Measurements from ENCODE around the gene BCL11A.

Gene BCL11A

DNA sequence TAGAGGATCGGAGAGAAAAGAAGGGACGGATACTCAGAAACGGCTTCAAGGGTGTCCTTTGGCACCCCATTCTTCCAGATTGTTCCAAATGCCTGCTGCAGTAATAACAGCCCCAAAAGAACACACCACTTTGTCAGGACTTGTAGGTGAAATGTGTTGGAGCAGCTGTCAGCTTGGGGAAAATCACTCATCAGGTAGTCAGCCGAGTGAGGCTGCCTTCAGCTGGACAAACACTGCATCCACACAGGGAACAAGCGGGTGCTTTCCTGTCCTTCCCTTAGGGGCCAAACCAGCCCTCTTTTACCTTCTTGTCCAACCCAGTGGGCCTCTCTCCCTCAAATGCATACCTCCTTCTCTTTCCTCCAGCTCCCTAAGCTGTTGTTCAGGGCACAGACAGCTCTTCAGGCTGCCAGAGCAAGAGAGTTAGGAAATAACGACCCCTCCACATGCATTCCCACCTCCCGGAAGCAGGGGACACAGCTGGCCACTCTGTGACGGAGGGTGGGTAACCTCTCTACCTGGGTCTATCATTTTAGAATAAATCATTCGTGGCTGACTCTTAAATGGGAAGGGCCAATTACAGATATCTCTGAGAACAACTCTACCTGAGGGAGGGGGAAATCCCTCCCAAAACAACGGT, 48.1 kb downstream of the BCL11A start:
- no peak for DNase-seq (ENCODE audit: low read depth)

DNA sequence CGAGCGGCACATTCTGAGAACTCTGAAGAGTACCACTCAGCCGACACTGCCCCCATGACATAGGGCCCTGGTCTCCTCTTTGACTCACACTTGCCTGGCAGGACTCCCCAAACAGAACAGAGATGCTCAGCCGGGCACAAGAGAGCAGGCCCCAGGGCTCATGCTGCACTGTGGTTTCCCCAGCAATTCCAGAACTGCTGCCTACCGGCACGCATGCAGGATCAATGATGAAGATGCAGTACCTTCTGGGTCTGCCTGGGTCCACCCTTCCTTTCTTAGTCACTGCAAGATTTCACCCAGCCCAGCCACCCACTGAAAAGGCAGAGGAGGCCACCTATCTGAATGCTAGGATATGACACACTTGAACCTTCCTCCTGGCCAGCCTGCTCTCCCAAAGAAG, 49.4 kb downstream of the BCL11A start:
- DNase-seq (ENCODE audit: low read depth): no peak

DNA sequence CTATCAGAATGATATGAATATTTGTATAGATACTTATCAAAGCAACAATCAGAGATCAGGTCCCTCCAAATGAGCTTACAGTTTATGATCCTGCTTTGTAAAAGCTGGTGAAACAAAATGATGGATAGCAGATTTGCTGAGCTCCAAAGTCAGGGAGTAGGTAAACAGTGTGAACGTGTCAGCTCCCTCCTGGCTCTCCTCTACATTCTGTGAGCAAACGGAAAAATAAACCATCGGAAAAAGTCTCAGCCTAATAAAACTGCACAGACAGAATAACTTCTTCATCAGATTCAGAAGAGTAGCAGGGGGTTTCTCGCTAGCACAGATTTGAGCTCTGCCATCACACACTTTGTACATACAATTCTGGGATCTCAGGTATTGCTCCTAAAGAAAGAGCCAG, 51.3 kb downstream of the BCL11A start:
- DNase-seq (ENCODE audit: low read depth): no peak

DNA sequence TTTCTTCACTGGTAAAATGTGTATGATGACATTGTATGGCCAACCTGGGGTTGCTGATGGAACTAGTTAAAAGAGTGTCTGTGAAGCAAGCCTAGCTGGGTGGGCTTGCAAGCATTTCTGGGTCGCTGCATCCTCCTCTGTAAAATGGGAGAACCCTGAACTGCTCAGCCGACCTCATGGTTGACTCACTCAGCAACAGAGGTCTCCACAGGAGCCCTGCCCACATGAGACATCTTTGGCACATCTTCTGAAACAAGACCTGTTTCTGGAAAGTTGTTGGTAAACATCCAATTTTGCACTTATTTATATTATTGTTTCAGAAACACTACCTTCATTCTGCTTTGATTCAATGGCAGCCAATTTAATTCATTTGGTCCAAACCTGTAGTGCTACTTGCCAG, 52.6 kb downstream of the BCL11A start:
- DNase-seq (ENCODE audit: low read depth): no peak

DNA sequence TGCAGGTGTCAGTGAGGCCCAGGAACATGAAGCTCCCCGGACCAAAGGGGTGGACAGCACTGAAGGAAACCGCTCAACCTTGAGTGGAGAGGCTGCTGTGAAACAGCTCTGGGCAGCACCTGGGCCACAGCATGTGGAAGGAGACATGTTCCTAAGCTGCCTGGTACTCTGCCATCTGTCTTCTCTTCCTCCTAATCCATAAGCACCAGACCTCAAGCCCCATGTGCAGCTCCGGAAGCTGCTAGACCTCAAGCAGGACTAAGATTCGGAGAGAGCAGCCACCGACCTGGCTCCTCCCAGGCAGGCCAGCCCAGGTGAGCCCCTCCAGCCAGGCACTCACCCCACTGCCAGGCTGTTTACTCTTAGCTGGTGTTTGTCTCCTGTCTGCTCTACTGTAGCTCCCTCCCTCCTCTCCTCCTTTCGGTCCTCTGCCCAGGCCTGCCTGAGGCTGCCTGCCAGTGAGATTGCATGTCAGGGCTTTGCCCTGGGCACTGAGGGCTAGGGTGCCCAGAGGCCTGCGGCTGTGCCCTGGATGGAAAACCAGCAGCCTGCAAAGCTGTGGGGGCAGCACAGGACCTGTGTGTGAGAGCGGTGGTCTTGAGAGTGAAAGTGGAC, 53.7 kb downstream of the BCL11A start:
- no peak for DNase-seq (ENCODE audit: low read depth)

- DNase-seq (ENCODE audit: low read depth): no peak
Measured at GRCh38 chr2:60498816-60499429, 54.5 kb downstream of the BCL11A start.

DNA sequence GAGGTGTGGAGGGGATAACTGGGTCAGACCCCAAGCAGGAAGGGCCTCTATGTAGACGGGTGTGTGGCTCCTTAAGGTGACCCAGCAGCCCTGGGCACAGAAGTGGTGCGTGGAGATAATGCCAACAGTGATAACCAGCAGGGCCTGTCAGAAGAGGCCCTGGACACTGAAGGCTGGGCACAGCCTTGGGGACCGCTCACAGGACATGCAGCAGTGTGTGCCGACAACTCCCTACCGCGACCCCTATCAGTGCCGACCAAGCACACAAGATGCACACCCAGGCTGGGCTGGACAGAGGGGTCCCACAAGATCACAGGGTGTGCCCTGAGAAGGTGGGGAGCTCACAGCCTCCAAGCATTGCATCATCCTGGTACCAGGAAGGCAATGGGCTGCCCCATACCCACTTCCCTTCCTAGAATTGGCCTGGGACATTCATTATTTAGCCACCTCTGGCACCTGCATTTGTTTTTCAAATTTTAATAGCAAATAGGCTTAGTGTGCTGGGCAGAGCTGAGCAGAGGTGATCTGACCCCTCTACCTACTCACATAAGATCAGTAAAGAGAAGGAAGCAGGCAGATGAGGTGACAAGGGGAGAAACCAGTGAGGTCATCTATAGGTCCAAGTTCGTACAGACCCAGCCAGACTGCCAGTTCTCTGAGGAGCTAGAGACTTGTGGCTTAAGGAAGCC, 55.2 kb downstream of the BCL11A start:
- DNase-seq (ENCODE audit: low read depth): no peak

DNA sequence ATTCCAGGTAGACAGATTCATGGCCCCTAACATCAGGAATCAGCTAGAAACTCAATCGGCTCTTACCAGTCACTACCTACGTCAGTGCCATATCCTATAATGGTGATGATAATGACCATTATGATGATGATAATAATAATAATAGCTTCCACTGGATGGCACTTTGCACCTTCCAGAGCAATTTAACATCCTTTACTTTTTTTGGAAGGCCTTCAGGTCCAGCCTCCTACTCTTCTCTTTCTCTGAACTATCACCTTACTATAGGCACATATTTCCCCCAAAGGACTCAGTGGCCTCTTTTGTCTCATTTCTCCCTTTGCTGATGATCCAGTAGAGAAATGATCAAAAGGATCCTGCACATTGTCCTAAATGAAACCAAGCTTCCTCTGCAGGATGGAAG, 56.0 kb downstream of the BCL11A start:
- DNase-seq (ENCODE audit: low read depth): no peak

GRCh38 chr2:60496956-60497355, 56.5 kb downstream of the BCL11A start:
- no peak for DNase-seq (ENCODE audit: low read depth)

DNA sequence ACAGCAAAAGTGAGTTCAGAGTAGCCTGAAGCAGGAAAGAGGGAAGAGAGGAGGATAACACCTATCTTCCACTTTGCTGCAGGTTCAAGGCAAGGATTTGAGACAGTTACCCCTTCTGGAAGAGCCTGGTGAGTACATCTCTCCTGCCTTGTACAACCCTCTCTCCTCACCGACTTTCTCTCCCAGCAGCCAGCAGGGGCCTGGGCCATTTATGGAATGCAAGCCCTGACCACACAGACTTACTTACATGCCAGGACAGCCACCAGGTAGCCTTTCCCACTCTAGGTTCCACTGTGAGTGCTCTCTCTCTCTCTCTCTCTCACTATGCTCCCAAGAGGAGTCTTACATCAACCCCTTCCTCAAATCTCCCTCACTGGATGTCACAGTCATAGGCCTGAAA, 57.0 kb downstream of the BCL11A start:
- no peak for DNase-seq (ENCODE audit: low read depth)

DNA sequence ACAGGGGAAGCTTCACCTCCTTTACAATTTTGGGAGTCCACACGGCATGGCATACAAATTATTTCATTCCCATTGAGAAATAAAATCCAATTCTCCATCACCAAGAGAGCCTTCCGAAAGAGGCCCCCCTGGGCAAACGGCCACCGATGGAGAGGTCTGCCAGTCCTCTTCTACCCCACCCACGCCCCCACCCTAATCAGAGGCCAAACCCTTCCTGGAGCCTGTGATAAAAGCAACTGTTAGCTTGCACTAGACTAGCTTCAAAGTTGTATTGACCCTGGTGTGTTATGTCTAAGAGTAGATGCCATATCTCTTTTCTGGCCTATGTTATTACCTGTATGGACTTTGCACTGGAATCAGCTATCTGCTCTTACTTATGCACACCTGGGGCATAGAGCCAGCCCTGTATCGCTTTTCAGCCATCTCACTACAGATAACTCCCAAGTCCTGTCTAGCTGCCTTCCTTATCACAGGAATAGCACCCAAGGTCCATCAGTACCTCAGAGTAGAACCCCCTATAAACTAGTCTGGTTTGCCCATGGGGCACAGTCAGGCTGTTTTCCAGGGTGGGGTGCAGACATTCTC, 58.3 kb downstream of the BCL11A start:
- DNase-seq (ENCODE audit: low read depth): no peak

- DNase-seq (ENCODE audit: low read depth): no peak
Measured at GRCh38 chr2:60493804-60494387, 59.6 kb downstream of the BCL11A start.

DNA sequence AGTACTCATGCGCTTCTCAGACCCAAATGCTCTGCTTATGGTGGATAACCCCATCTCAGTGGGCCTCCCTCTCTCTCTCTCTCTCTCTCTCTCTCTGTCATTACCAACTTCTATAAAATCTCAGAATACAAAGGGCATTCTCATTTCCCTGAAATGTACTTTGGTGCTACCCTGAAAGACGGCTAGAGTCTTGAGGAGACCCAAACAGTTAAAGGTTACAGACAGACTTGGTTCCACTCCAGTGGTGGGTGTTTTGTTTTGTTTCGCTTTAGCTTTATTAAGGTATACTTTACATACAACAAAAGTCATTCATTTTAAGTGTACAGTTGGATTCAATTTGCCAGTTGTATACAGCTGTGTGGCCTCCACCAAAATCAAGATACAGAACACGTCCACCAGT, 60.9 kb downstream of the BCL11A start:
- no peak for DNase-seq (ENCODE audit: low read depth)

DNA sequence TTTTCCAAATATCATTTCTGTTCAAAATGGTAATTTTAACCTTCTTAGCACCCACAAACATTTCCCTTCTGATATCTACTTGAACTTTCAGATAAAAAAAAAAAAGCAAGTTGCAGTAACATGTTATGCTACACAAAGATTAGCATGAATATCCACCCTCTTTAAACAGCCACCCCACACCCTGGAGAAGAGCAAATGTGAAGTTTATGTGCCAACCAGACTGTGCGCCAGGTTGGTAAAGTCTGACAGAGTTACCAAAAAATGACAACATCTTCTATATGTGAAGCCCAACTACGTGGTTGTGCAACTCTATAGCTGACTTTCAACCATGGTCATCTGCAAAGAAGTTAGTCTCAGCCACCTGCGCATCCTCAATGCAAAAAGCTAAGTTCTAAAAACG, 62.6 kb downstream of the BCL11A start:
- no peak for DNase-seq (ENCODE audit: low read depth)

- DNase-seq (ENCODE audit: low read depth): no peak
Measured at GRCh38 chr2:60490441-60490840, 63.0 kb downstream of the BCL11A start.

DNA sequence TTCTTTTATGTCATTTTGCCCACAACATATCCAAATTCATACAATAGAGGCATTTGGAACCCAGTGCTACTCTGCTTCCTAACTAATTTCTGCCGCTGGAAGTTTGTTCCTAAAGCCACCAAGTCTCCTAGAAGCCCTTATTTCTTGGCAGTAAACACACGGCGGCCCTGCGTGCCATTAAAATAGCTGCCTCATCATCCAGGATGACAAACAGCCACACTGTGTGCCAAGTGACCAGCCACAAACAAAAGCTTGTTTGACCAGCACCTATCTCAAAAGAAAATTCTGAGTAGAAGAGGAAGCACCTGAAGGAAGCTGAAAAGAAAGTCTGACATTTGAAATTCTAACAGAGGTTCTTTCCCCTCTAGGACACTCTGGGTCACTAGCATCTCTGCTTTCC, 64.2 kb downstream of the BCL11A start:
- DNase-seq (ENCODE audit: low read depth): no peak

- no peak for DNase-seq (ENCODE audit: low read depth)
Measured at GRCh38 chr2:60488291-60488690, 65.2 kb downstream of the BCL11A start.

DNA sequence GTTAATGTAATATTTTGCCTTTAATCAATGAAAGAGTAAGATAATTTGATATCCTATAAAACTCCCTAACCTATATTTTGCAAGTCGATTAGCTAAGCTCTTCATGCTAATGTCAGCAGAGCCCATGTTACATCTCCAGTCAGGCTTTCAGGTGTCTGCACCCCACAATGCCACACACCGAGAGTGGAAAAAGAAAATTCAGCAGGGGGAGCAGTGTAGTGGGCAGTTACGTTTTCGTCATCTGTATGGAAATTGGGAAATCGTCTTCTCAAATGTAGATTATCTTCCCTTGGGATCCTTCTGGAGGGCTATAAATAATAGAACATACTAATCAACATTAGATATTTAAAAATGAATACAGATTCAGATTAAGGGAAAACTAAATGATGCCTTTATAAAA, 66.3 kb downstream of the BCL11A start:
- no peak for DNase-seq (ENCODE audit: low read depth)

- no peak for DNase-seq (ENCODE audit: low read depth)
Measured at GRCh38 chr2:60486551-60486950, 66.9 kb downstream of the BCL11A start.

DNA sequence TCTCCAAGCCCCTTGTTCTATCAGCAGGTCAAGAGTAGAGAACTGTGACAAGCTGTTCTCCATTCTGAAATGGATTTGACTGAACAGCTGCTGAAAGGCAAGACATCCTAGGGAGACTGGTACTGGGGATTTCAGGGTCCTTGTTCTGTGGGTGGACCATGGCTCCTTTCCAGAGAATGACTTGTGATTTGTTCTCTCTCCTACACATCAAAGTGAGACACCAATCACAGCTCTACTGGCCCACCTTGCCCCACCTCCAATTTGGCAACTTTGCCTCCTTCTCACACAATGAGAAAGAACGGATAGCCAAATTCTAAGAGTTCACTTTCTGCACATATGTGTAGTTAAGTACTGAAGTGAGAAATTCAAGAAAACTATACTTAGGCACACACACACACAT, 67.4 kb downstream of the BCL11A start:
- DNase-seq (ENCODE audit: low read depth): no peak

DNA sequence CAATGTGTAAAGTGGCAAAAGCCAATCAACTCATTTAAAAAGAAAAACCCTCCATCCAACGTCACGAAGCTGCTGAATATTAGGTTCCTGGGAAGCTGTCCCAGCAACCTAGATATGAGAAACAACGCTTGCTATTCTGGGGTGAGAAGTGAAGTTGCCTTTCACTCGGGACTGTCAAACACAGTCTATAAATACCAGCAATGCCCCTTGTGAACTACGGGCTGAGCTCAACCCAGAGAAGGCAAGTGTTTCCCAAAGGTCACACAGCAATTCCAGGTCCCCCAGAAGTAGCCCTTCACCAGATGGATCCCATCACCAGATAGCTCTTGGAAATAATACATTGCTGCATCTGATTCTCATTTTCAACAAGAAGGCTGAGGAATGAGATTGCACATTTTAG, 67.9 kb downstream of the BCL11A start:
- no peak for DNase-seq (ENCODE audit: low read depth)

DNA sequence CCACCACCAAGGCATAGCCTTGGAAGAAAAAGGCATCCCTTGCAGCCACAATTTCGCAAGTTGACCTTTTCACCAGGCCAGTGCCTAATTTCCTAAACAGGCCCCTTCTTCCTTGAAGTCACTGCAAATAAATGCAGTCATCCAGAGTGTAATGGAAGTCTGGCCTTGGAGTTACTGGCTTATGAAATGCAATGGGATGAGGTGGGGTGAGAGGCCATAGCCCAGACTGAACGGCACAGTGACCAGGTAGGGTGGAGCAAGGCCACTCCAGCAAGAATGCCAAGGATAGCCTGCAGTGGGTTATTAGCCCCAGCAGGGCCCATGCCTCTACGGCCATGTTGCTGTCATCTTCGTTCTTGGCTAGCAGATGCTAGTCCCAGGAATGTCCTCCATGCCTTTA, 68.4 kb downstream of the BCL11A start:
- no peak for DNase-seq (ENCODE audit: low read depth)
